SK-N-SH (cell line): ENCODE data around the gene ZFYVE26. TPM values are rescaled to one million over a fixed set of nuclear protein-coding genes. Genes with fewer than 3 reads are reported as not detected.

Experiments
- CTCF ChIA-PET: fragments of 300-600, 350-600 bp; formaldehyde crosslinking; extraction: SDS; loops from one replicate; lab custom pipeline; 2021; lab: Yijun Ruan, JAX
- POLR2A ChIA-PET: fragments of 350-600 bp; sonication (Branson Sonifier 250); formaldehyde crosslinking; extraction: SDS; loops from one replicate; lab custom pipeline; 2020; ENCODE audit warnings: antibody characterized with exemption, inconsistent platforms; lab: Yijun Ruan, JAX
- DNase-seq: peaks from one replicate; pipeline ENCODE4 v3.0.0; 2012
- H2AFZ ChIP-seq: fragments of 200-600 bp; sonication (generic); 2 replicates; pipeline ENCODE4 v1.8.1; 2016; ENCODE audit warnings: antibody characterized with exemption, mild to moderate bottlenecking, low read depth
- H3F3A ChIP-seq: fragments of 200-600 bp; sonication (generic); replicated peaks from 2 replicates; pipeline ENCODE3; 2016; ENCODE audit warnings: antibody characterized with exemption, mild to moderate bottlenecking; ENCODE audit not compliant: insufficient read depth
- H3K27ac ChIP-seq, 2 experiments: fragments of 200-500 bp in 1 of 2; fragments of 200-600 bp in 1 of 2; sonication (Bioruptor generic) in 1 of 2; sonication (generic), shearing (Covaris generic) in 1 of 2; 2 replicates each; pipeline versions ENCODE4 v1.5.1 to v1.6.1; 2014 to 2016; ENCODE audit warnings: low read depth in 2 of 2, inconsistent platforms in 1 of 2, low read length in 1 of 2, mild to moderate bottlenecking in 1 of 2, mixed read lengths in 1 of 2
- H3K27me3 ChIP-seq: fragments of 200-600 bp; sonication (generic), shearing (Covaris generic); 2 replicates; pipeline ENCODE4 v1.6.1; 2016; ENCODE audit warnings: mixed run types; ENCODE audit not compliant: insufficient read depth
- H3K36me3 ChIP-seq, 2 experiments: fragments of 200-500 bp in 1 of 2; fragments of 200-600 bp in 1 of 2; sonication (Bioruptor generic) in 1 of 2; sonication (generic) in 1 of 2; replicated peaks in 1 of 2; 2 replicates each; pipeline versions ENCODE3 to v1.5.1; 2014 to 2016; ENCODE audit warnings: low read length in 1 of 2, mild to moderate bottlenecking in 1 of 2; ENCODE audit not compliant: insufficient read depth in 2 of 2, control insufficient read depth in 1 of 2
- H3K4me1 ChIP-seq, 2 experiments: fragments of 200-500 bp in 1 of 2; fragments of 200-600 bp in 1 of 2; sonication (Bioruptor generic) in 1 of 2; sonication (generic), shearing (Covaris generic) in 1 of 2; 2 replicates each; pipeline versions ENCODE4 v1.5.1 to v1.6.1; 2014 to 2016; ENCODE audit warnings: low read depth in 1 of 2, low read length in 1 of 2, mixed run types in 1 of 2; ENCODE audit not compliant: insufficient read depth in 2 of 2, control insufficient read depth in 1 of 2
- H3K4me2 ChIP-seq: fragments of 200-600 bp; sonication (generic), shearing (Covaris generic); 2 replicates; pipeline ENCODE4 v1.6.1; 2017; ENCODE audit warnings: mixed run types
- H3K4me3 ChIP-seq, 2 experiments: fragments of 200-500 bp in 1 of 2; fragments of 200-600 bp in 1 of 2; sonication (Bioruptor generic) in 1 of 2; sonication (generic), shearing (Covaris generic) in 1 of 2; 2 replicates each; pipeline versions ENCODE4 v1.5.1 to v1.8.1; 2014 to 2016; ENCODE audit warnings: low read depth in 2 of 2, inconsistent platforms in 1 of 2, low read length in 1 of 2, mild to moderate bottlenecking in 1 of 2, mixed read lengths in 1 of 2, moderate library complexity in 1 of 2
- H3K79me2 ChIP-seq: fragments of 200-600 bp; sonication (generic); 2 replicates; pipeline ENCODE4 v1.8.1; 2017; ENCODE audit warnings: mild to moderate bottlenecking; ENCODE audit not compliant: insufficient read depth
- H3K9ac ChIP-seq: fragments of 200-600 bp; sonication (generic); 2 replicates; pipeline ENCODE4 v1.6.1; 2017; ENCODE audit warnings: mixed run types
- H3K9me2 ChIP-seq: fragments of 200-600 bp; sonication (generic); 2 replicates; pipeline ENCODE4 v1.6.1; 2017; ENCODE audit warnings: mixed run types
- H3K9me3 ChIP-seq: fragments of 200-600 bp; sonication (generic); 2 replicates; pipeline ENCODE4 v1.6.1; 2017; ENCODE audit warnings: mixed run types, mild to moderate bottlenecking, moderate library complexity
- H4K20me1 ChIP-seq: fragments of 200-600 bp; sonication (generic); 2 replicates; pipeline ENCODE4 v1.6.1; 2017; ENCODE audit warnings: mild to moderate bottlenecking, mixed run types; ENCODE audit not compliant: insufficient read depth
- CHD2 ChIP-seq: fragments of 150-350 bp; IDR thresholded peaks from 2 replicates; pipeline ENCODE4 v1.6.1; 2018; ENCODE audit warnings: low read length; ENCODE audit not compliant: partially characterized antibody
- ELF1 ChIP-seq: IDR thresholded peaks from 2 replicates; pipeline ENCODE4 v1.4.0; 2012
- EP300 ChIP-seq, 2 experiments: IDR thresholded peaks; 2 replicates each; pipeline versions ENCODE4 v1.4.0 to v1.6.1; 2012; ENCODE audit warnings: borderline replicate concordance in 1 of 2, low read depth in 1 of 2, low read length in 1 of 2
- FOSL2 ChIP-seq: IDR thresholded peaks from 2 replicates; pipeline ENCODE4 v1.4.0; 2012; ENCODE audit warnings: low read depth, mild to moderate bottlenecking, moderate library complexity, borderline replicate concordance
- FOXJ3 ChIP-seq: sonication (generic); formaldehyde crosslinking; IDR thresholded peaks from 2 replicates; pipeline ENCODE4 v1.5.1; 2020; ENCODE audit warnings: mild to moderate bottlenecking, missing genetic modification reagents
- FOXM1 ChIP-seq: IDR thresholded peaks from 2 replicates; pipeline ENCODE4 v1.4.0; 2012; ENCODE audit warnings: low read depth, mild to moderate bottlenecking
- IRF3 ChIP-seq: fragments of 150-350 bp; IDR thresholded peaks from 2 replicates; pipeline ENCODE4 v1.6.1; 2016; ENCODE audit warnings: mild to moderate bottlenecking, low read depth, low read length
- JUND ChIP-seq: IDR thresholded peaks from 2 replicates; pipeline ENCODE4 v1.4.0; 2012
- MAX ChIP-seq: IDR thresholded peaks from 2 replicates; pipeline ENCODE4 v1.4.0; 2012; ENCODE audit warnings: low read depth
- MEF2A ChIP-seq: IDR thresholded peaks from 2 replicates; pipeline ENCODE4 v1.4.0; 2012; ENCODE audit warnings: low read depth, borderline replicate concordance
- SIN3A ChIP-seq: IDR thresholded peaks from 2 replicates; pipeline ENCODE4 v1.6.1; 2012; ENCODE audit warnings: low read depth, mild to moderate bottlenecking, low read length, moderate library complexity, borderline replicate concordance
- SMC3 ChIP-seq: IDR thresholded peaks from 2 replicates; pipeline ENCODE4 v1.6.1; 2012; ENCODE audit warnings: low read depth, low read length, improper control_type of control experiment
- TEAD4 ChIP-seq: IDR thresholded peaks from 2 replicates; pipeline ENCODE4 v1.4.0; 2012; ENCODE audit warnings: mild to moderate bottlenecking, borderline replicate concordance; ENCODE audit not compliant: insufficient read depth
- USF1 ChIP-seq: IDR thresholded peaks from 2 replicates; pipeline ENCODE4 v1.4.0; 2012; ENCODE audit warnings: low read depth, borderline replicate concordance
- YY1 ChIP-seq: IDR thresholded peaks from 2 replicates; pipeline ENCODE4 v1.4.0; 2012; ENCODE audit warnings: low read depth, mild to moderate bottlenecking
- ZBTB33 ChIP-seq: IDR thresholded peaks from 2 replicates; pipeline ENCODE4 v1.4.0; 2012; ENCODE audit warnings: low read depth, borderline replicate concordance
- WGBS: methylation state at CpG from one replicate; pipeline ENCODE4 v1.1.6; 2017; ENCODE audit warnings: low lambda C conversion rate; 5-methylcytosine and 5-hydroxymethylcytosine counted together
- polyA plus RNA-seq, 3 experiments: library from polyadenylated mRNA; depleted of rRNA; stranded (reverse); fragments of >200 nt; gene quantifications; 2 replicates each; pipeline ENCODE4 v1.2.3, GENCODE V29; 2012

ZFYVE26 gene
- polyA plus RNA-seq, 1 of the 3 experiments (the other 2 are of a cell fraction): 5.6 TPM

GRCh38 chr14:67831113-67831512 lies 14.7 kb upstream of the ZFYVE26 start:
- DNase-seq: no peak
- Histone ChIP-seq H3K4me3 (no peak overlapping the region), H3K4me1 (no peaks in the 10 kb centered on the region), H3K27me3 (no peaks in the 10 kb centered on the region), H3K9ac (no peak overlapping the region), H3K36me3 (no peaks in the 10 kb centered on the region), H3K4me2 (no peak overlapping the region), H3F3A (peaks cover 3% of the 10 kb centered on the region), H3K27ac (no peak overlapping the region), H3K9me3 (no peaks in the 10 kb centered on the region), H3K79me2 (no peaks in the 10 kb centered on the region), H3K9me2 (no peaks in the 10 kb centered on the region), H4K20me1 (no peaks in the 10 kb centered on the region), H2AFZ (no peak overlapping the region)
- CTCF ChIA-PET: no interaction called here
- POLR2A ChIA-PET: no interaction called here
- WGBS: 94% methylated on average over 8 of the region's 8 CpGs
- TF ChIP-seq JUND: no peak
- TF ChIP-seq ELF1: no peak
- TF ChIP-seq SMC3: no peak
- TF ChIP-seq ZBTB33: no peak
- TF ChIP-seq MAX: no peak
- TF ChIP-seq YY1: no peak
- TF ChIP-seq TEAD4: no peak
- TF ChIP-seq FOSL2: no peak
- no peak for TF ChIP-seq CHD2
- TF ChIP-seq EP300 (IDR thresholded peaks at IDR 0.05; ENCODE audit: borderline replicate concordance in 1 of 2, low read depth in 1 of 2, low read length in 1 of 2): no peak
- no peak for TF ChIP-seq MEF2A
- no peak for TF ChIP-seq USF1
- no peak for TF ChIP-seq IRF3
- TF ChIP-seq FOXM1: no peak
- TF ChIP-seq FOXJ3: no peak
- TF ChIP-seq SIN3A: no peak
